H4 (cell line): ENCODE results near the gene SPSB1. TPM values are rescaled to one million over a fixed set of nuclear protein-coding genes. Genes with fewer than 3 reads are reported as not detected.

Experiments
- DNase-seq: peaks from one replicate; pipeline ENCODE4 v3.0.0-alpha.2; 2015; ENCODE audit warnings: low spot score
- total RNA-seq: library from RNA; depleted of rRNA; stranded (reverse); fragments of >200 nt; shearing (Covaris generic); gene quantifications from 2 replicates; pipeline ENCODE4 v1.2.3, GENCODE V29; 2014

Gene SPSB1
- total RNA-seq, 1 experiment from 2014 or later = 12.2 TPM

GRCh38 chr1:9260059-9260766, 32.5 kb upstream of the SPSB1 start:
- DNase-seq = no peak

GRCh38 chr1:9261496-9261895, 31.2 kb upstream of the SPSB1 start:
- no peak for DNase-seq

GRCh38 chr1:9262096-9262986, 30.4 kb upstream of the SPSB1 start:
- no peak for DNase-seq

- DNase-seq = no peak
Measured at GRCh38 chr1:9263276-9263855, 29.3 kb upstream of the SPSB1 start.

GRCh38 chr1:9263984-9264872, 28.5 kb upstream of the SPSB1 start:
- DNase-seq = no peak

- DNase-seq = no peak
Measured at GRCh38 chr1:9265037-9265436, 27.7 kb upstream of the SPSB1 start.

- DNase-seq = no peak
Measured at GRCh38 chr1:9265968-9266367, 26.7 kb upstream of the SPSB1 start.

- DNase-seq = no peak
Measured at GRCh38 chr1:9267352-9267686, 25.4 kb upstream of the SPSB1 start.

GRCh38 chr1:9267827-9268581, 24.7 kb upstream of the SPSB1 start:
- no peak for DNase-seq

- DNase-seq = no peak
Measured at GRCh38 chr1:9269078-9269501, 23.6 kb upstream of the SPSB1 start.

- no peak for DNase-seq
Measured at GRCh38 chr1:9269721-9270120, 23.0 kb upstream of the SPSB1 start.

GRCh38 chr1:9270290-9270883, 22.3 kb upstream of the SPSB1 start:
- DNase-seq = no peak

GRCh38 chr1:9271283-9271682, 21.4 kb upstream of the SPSB1 start:
- no peak for DNase-seq

- no peak for DNase-seq
Measured at GRCh38 chr1:9271861-9272595, 20.7 kb upstream of the SPSB1 start.

- DNase-seq = no peak
Measured at GRCh38 chr1:9273177-9273576, 19.5 kb upstream of the SPSB1 start.

- DNase-seq = no peak
Measured at GRCh38 chr1:9275161-9275560, 17.5 kb upstream of the SPSB1 start.

- DNase-seq = peak; percentile 87
Measured at GRCh38 chr1:9275567-9276034, 17.1 kb upstream of the SPSB1 start.

- DNase-seq = no peak
Measured at GRCh38 chr1:9278116-9278515, 14.6 kb upstream of the SPSB1 start.

- no peak for DNase-seq
Measured at GRCh38 chr1:9278585-9279153, 14.0 kb upstream of the SPSB1 start.
